HG02938 (cell line): ENCODE measurements around the gene CHAF1B.
"Not testable (repeated sequence)": the region's sequence is repeated elsewhere in the genome, so short reads cannot be mapped to it uniquely, and the experiment has no call there.

Experiments
- ATAC-seq: cut with Tn5 transposase; IDR thresholded peaks from one replicate; pipeline ENCODE4 v1.9.1; 2021; ENCODE audit warnings: mild to moderate bottlenecking, moderate library complexity; ENCODE audit not compliant: unreplicated experiment

Gene CHAF1B

DNA sequence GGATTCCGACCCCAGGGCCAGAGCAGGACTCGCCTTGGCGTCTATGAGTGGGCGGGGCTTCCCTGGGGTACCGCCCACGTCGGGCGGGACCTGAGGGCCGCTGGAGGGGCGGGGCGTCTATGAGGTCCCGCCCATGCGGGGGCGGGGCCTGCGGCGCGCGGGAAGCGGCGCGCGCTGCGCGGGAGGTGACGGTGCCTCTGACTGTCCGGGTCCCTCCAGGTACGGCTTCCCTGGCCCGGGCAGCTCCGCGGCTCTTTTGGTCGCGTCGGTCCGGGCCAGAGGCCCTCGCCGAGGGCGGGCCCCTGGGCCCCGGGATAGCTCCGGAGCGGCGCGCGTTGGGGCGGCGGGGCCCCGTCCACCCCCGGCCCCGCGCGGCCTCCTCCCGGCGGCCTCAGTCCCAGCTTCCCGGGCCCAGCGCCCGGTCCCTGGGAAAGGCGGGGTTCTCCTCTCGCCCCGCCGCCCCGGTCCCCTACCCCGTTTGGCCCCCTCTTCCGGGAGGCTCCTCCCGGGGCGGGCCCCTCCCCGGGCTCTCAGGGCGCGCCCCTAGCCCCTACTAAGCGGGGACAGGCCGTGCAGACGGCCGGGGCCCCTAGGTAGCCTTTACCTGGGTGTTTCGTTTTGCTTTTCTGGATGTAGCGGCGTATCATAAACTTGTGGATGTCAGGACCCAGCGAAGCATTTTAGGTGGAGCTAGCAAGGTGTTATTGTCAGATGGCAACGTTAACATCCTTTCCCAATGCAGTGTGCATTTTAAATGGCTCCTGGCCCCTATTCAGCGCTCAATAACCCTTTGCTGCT, at the start of gene CHAF1B:
Gene CHAF1B (plus strand): TSS at position 160 of the 798 bp plus-strand sequence. CDS start 745 bp downstream, outside the sequence.
- peak; percentile 67 for ATAC-seq

DNA sequence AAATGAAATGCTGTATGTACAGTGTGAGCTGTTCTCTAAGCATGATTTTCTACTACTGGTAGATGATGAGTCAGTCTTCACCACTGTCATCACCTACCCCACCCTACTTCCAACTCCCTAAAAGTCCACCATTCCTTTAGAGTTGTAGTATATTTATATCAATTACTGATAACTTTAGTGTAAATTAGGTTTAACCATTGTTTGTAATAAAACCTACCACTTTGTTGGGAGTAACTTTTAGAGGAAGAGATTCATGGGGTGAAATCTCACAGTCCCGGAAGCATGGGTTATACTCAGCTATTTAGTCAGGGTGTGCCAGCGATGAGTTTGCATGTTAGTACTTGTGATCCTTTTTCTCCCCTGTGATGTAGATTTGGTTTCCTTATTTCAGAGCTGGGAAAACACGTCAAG, 48.1 kb upstream of the CHAF1B start:
- no peak for ATAC-seq

DNA sequence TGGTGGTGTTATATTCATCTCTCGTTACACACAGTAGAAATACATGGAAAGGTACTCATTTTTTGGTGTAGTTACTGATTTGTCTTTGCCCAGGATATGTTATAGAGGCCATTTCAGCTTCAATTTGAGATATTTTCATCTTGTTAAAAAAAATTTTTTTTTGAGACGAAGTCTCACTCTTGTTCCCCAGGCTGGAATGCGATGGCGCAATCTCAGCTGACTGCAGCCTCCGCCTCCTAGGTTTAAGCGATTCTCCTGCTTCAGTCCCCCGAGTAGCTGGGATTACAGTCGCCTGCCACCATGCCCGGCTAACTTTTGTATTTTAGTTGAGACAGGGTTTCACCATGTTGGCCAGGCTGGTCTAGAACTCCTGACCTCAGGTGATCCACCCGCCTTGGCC, 46.2 kb upstream of the CHAF1B start:
- no peak for ATAC-seq

DNA sequence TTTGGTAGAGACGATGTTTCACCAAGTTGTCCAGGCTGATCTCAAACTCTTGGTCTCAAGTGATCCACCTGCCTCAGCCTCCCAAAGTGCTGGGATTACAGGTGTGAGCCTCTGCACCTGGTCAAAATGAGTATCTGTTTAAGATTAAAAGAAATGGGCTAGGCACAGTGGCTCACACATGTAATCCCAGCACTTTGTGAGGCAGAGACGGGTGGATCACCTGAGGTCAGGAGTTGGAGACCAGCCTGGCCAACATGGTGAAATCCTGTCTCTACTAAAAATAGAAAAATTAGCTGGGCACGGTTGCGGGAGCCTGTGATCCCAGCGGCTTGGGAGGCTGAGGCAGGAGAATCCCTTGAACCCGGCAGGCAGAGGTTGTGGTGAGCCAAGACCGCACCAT, 42.6 kb upstream of the CHAF1B start:
- not testable (repeated sequence) for ATAC-seq

DNA sequence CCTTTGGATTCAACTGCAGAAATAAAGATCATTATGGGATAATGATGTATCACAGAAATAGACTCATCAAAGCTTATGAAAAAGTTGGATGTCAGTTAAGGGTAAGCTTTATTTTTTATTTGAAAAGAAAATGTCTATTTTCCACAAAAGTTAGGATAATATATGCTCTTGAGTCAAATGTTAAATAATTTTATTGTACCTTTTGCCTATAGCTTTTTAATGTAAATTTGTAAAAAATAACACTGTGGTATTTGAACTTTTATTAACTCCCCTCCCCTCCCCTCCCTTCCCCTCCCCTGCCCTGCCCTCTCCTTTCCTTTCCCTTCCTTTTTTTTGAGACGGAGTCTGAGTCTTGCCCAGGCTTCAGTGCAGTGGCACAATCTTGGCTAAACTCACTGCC, 40.3 kb upstream of the CHAF1B start:
- ATAC-seq: no peak

DNA sequence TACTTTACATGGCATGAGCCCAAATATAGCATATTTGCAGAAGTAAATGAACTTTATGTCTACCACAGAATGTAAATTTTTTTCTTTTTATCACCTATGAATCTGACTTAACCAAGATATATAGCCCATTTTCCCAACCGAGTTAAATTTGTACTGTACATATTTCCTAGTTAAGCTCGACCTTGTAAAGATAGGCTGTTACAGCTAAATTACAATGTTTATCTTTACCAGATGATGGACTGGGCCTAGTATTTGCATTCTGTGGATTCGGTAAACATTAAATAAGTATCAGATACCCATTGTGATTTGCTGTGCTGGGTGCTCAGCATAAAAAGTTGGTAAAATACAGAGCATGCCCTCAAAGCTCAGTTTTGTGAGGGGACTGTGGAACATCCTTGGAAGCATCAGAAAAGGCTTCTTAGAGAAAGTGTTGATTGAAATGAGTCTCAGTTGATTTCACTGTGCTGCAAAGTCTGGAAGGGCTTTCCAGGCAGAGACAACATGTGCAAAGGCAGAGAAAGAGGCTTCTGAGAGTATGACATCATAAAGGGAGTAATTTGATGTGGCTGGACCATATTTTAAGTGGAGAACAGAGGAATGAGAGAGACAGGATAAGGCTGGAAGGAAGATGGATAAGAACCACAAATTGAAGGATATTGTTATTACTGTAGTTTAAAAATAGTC, 37.8 kb upstream of the CHAF1B start:
- no peak for ATAC-seq

DNA sequence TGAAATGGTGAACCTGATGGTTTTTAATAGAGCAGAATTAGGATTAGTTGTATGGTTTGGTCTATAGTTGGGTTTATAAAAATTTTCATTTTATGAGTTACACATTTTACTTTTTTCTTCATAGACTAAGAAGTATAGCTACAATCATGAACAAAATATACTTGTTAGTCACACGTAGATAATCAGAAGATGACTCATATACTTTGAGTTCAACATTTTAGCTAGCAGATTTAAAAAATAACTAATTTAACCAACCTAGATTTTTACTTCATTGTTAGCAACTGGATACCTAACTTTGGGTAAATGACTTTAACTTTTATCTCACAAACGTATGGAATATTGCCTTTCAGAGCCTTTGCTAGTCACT, 37.2 kb upstream of the CHAF1B start:
- no peak for ATAC-seq

DNA sequence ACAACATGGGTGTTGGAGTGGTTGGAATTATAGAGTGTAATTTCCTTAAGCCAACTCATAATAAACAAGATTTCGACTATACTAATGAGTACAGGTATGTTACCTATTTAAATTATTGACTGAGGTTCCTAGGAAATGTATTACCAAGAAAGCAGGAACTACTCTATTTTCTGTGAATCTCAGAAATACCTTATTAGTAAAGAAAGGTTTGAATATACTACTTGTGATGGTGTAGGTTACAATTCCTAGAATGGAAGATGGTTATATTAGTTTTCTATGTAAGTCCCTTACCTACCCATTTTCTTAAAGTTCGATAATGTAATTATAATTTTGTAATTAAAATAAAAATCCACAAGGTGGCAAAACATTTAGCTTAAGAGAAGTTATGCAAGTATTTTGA, 35.9 kb upstream of the CHAF1B start:
- ATAC-seq: no peak

DNA sequence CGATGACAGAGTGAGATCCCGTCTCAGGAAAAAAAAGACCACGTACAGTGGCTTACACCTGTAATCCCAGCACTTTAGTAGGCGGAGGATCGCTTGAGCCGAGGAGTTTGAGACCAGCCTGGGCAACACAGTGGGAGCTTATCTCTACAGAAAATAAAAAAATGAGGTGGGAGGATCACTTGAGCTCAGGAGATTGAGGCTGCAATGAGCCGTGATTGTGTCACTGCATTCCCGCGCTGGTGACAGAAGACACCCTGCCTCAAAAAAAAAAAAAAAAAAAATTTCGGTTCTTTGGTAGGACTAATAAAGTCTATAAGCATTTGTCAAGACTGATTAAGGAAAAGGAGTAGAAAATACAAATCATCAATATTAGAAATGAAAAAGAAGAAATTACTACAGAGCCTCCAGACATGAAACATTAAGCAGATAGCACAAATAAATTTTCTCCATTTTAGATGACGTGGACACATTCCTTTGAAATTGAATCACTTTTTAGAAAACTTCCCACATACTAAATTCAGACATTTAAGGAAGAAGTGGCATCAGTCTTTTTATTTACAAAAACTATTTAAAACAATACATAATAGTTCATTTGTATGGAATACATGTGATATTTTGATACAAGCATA, 34.8 kb upstream of the CHAF1B start:
- no peak for ATAC-seq

DNA sequence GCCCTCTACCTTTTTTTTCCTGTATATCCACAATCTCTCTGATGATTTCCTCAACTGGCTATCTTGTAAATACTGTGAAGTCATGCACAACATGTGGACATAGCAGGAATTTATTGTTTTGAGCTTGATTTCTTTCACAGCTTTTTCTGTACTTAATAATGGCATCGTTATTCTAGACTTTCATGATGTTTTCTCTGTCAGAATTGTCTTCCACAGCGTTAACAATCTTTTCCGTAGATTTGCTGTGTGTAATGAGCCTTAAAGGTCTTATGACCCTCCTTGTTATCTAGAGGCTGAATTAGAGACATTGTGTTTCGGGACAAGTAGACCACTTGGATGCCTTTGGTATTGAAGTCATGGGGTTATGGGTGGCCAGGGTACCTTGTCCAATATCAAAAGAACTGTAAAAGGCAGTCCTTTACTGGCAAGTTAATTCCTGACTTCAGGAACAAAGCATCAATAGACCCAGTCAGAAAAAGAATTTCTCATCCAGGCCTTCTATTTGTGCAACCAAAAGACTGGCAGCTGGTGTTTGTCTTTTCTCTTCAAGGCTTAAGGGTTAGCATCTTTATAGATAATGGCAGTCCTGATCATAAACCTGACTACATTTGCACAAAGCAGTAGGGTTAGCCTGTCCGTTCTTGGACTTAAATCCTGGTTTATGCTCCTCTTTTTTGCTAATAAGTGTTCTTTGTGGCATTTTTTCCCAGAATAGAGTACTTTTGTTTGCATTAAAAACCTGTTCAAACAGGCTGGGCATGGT, 30.1 kb upstream of the CHAF1B start:
- ATAC-seq: no peak

DNA sequence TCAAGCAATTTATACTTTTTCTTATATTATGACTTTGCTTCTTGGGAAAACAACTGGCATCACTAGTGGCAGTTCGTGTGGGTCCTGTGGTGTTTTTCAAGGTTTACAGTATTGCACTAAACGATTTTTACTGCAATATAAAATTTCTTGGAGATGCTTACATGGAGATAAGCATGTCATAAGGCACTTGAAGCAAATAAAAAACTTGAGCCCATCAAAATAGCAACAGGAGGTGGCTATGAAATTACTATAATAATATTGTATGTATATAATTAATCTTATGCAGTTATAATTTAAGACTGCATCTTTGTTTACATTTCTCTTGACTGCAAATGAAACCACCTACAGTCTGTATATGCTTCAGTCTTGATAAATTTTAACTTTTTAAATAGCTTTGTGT, 29.3 kb upstream of the CHAF1B start:
- no peak for ATAC-seq

DNA sequence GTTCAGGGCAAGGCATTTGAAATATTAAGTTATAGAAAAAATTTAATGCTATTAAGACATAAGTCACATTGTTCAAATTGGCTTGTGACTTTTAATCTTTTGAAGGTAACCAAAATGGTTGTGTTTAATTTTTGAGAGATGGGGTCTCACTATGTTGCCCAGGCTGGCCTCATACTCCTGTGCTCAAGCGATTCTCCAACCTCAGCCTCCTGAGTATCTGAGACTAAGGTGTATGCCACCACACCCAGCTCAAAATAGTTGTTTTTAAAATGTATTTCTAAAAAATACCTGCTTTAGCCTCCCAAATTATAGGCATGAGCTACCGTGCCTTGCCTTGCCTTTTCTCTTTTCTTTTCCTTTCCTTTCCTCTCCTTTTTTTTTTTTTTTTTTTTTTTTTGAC, 26.0 kb upstream of the CHAF1B start:
- ATAC-seq: no peak

DNA sequence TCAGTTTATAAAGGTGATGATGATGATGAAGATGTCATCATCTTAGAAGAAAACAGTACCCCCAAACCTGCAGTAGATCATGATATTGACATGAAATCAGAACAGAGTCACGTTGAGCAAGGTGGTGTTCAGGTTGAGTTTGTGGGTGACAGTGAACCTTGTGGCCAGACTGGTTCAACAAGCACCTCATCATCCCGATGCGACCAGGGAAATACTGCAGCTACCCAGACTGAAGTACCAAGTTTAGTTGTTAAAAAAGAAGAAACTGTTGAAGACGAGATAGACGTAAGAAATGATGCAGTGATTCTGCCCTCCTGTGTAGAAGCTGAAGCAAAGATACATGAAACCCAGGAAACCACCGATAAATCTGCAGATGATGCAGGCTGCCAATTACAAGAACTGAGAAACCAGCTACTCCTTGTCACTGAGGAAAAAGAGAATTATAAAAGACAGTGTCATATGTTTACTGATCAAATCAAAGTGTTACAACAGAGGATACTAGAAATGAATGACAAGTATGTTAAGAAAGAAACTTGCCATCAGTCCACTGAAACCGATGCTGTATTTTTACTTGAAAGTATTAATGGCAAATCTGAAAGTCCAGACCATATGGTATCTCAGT, 16.0 kb upstream of the CHAF1B start:
- ATAC-seq: no peak

DNA sequence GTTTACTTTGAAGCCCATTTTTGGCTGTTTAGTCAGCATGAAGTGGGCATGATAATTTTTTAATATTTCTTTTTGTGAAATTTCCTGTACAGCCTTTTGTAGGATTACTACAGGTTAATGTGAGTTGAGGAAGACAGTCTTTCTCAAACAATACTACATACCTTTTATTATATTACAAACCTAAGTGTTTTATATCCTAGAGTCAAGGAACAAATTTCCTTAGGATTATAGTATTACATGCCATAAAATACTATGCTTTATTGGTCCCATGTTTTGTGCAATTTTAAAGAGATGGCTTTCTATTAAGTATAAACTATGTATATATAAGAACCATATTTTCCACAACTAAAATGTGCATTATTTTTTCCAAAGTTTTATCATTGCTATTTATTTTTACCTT, 9.2 kb upstream of the CHAF1B start:
- ATAC-seq: no peak

DNA sequence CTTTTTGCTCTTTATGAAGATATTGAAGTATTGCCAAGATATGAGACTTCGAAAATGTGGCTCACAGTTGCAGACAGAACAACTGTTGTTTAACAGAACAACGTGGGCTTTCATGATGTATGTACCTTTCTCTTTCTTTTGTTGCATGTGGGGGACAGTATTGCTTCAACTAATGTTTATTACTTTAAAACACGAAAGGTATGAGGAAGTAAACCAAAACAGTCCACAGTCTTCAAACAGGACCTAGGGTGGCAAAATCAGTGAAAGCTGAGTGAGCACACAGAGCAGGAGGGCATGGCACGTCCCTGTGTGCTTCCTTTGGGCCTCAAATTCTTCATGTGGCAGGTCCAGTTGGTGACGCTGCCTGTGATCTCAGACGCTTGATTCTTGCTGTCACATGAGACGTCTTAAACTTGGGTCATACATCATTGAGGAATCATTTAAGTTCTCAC, 7.8 kb upstream of the CHAF1B start:
- ATAC-seq: no peak

DNA sequence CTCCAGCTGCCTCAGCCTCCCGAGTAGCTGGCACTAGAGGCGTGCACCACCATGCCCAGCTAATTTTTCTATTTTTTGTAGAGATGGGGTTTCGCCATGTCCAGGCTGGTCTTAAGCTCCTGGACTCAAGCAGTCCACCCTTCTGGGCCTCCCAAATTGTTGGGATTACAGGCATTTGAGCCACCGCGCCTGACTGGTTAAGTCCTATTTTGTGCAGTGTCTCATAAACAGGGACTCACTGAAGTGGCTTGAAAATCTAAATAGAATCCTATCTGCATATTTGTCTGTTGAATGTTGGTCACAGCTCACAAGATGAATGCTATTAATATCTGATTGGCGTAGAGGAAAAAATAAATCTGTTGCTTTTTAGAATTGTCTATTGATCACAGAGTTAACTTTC, 5.9 kb upstream of the CHAF1B start:
- no peak for ATAC-seq

DNA sequence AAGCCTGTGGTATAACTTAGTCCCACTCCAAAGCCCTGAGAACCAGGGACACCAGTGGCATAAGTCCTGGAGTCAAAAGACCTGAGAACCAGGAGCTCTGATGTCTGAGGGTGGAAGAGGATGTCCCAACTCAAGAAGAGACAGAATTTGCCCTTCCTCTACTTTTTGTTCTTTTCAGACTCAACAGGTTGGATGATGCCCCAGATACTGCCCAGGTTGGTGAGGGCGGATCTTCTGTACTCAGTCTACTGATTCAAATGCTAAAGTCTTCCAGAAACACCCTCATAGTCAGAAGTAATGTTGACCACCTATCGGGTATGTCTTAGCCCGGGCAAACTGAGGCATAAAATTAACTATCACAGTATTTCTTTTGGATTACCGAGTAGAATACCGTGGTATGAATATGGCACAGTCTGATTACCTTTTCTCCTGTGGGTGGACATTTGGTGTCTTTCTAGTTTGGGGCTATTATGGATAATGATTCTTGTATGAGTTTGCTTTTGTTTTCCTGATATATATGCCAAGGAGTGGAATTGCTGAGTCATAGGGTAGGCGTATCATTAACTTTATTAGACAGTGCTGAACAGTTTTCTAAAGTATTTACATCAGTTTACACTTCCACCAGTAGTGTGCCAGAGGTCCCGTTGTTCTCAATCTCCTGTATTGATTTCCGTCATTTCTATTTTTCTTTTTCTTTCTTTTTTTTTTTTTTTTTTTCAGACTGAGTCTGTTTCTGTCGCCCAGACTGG, 3.2 kb upstream of the CHAF1B start:
- no peak for ATAC-seq

DNA sequence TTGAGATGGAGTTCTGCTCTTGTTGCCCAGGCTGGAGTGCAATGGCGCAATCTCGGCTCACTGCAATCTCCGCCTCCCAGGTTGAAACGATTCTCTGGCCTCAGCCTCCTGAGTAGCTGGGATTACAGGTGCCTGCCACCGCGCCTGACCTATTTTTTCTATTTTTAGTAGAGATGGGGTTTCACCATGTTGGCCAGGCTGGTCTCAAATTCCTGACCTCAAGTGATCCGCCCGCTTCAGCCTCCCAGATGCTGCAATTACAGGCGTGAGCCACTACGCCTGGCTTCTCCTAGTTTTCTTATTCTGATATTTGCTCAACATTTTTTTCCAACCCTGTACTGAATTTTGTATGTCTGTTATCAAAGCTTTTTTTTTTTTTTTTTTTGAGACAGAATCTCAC, 2.5 kb upstream of the CHAF1B start:
- not testable (repeated sequence) for ATAC-seq

DNA sequence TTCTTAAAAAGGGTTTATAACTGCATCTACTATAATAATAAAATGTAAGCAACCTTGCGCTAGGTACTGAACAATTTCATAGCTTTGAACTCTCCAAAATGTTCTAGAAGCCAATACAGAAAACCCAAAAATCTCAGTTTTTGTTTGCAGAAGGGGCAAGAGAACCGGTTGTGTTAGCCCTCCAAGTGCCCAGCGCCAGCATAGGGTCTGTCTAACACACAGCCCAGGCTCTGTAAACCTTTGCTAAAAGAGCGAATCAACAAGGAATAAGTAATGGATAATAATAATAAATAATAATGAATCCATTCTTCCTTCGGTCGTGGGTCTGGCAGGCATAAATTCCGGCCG, 333 bp upstream of the CHAF1B start:
- no peak for ATAC-seq

DNA sequence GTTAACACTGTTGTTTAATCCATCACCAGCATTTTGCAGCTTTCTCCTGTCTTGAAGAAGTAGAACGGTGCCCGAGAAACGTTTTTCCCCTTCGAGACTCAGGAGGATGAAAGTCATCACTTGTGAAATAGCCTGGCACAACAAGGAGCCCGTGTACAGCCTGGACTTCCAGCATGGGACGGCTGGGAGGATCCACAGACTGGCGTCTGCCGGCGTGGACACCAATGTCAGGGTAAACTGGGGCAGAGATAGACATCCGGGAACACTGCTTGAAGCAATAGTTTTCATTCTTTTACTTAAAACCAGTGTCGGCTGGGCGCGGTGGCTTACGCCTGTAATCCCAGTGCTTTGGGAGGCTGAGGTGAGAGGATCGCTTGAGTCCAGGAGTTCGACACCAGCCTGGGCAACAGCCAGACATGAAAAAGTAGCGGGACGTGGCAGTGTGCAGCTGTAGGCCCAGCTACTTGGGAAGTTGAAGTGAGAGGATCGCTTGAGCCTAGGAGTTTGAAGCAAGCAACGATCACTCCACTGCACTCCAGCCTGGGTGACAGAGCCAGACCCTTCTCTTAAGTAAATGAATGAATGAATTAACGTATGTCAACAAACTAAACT, 945 bp downstream of the CHAF1B start:
- no peak for ATAC-seq
